GM12878 (cell line): ENCODE measurements around the gene SYMPK. TPM values are rescaled to one million over a fixed set of nuclear protein-coding genes. Genes with fewer than 3 reads are reported as not detected.

Experiments used
- ATAC-seq: fragments of 200-7000 bp; cut with Tn5 transposase; 3 replicates; pipeline ENCODE4 v1.9.1; 2020; ENCODE audit warnings: mild to moderate bottlenecking, moderate library complexity
- BruUV-seq: library from RNA; stranded (reverse); fragments of 400-500 nt; replicated peaks from 2 replicates; lab custom pipeline; 2021; lab: Mats Ljungman, UMichigan
- CTCF ChIA-PET: fragments of 300-600 bp; sonication (Branson Sonifier 250); formaldehyde crosslinking; extraction: SDS; loops from one replicate; lab custom pipeline; 2021; ENCODE audit warnings: inconsistent platforms; lab: Yijun Ruan, JAX
- POLR2A ChIA-PET: fragments of 350-600 bp; formaldehyde crosslinking; extraction: SDS; loops from one replicate; lab custom pipeline; 2021; ENCODE audit warnings: inconsistent platforms; lab: Charles Lee
- RAD21 ChIA-PET: fragments of 300-600 bp; sonication (Branson Sonifier 250); formaldehyde crosslinking; loops from one replicate; lab custom pipeline; 2023; ENCODE audit warnings: antibody characterized with exemption; ENCODE audit not compliant: unreplicated experiment; lab: Charles Lee
- SMC1A ChIA-PET: fragments of 300-600 bp; sonication (Branson Sonifier 250); formaldehyde crosslinking; loops from one replicate; lab custom pipeline; 2023; ENCODE audit not compliant: unreplicated experiment, uncharacterized antibody; lab: Charles Lee
- DNase-seq: peaks from one replicate; pipeline ENCODE4 v3.0.0-alpha.2; 2011; ENCODE audit warnings: low read depth, low spot score
- FAIRE-seq: peaks from 3 replicates; lab custom pipeline; 2011; peaks lifted over from hg19 to GRCh38; lab: Jason Lieb, UNC
- H2AFZ ChIP-seq: 2 replicates; pipeline ENCODE4 v1.6.0; 2011; ENCODE audit warnings: low read depth, low read length, control low read depth; ENCODE audit not compliant: control insufficient read depth
- H3K27ac ChIP-seq: 2 replicates; pipeline ENCODE4 v1.5.1; 2011; ENCODE audit warnings: control low read depth; ENCODE audit not compliant: control insufficient read depth, insufficient read depth
- H3K27me3 ChIP-seq, 2 experiments: replicated peaks in 1 of 2; 2 replicates each; pipeline versions ENCODE4 v1.6.0 to v1.6.1; 2011; ENCODE audit warnings: low read length in 1 of 2; ENCODE audit not compliant: control insufficient read depth in 2 of 2, insufficient read depth in 2 of 2
- H3K36me3 ChIP-seq, 2 experiments: 2 replicates each; pipeline ENCODE4 v1.5.1; 2011; ENCODE audit warnings: low read length in 1 of 2; ENCODE audit not compliant: control insufficient read depth in 2 of 2, insufficient read depth in 2 of 2
- H3K4me1 ChIP-seq: 2 replicates; pipeline ENCODE4 v1.6.1; 2011; ENCODE audit warnings: mild to moderate bottlenecking, low read length, moderate library complexity, mixed read lengths; ENCODE audit not compliant: control insufficient read depth, insufficient read depth
- H3K4me2 ChIP-seq: 2 replicates; pipeline ENCODE4 v1.6.0; 2011; ENCODE audit warnings: control low read depth; ENCODE audit not compliant: control insufficient read depth, insufficient read depth
- H3K4me3 ChIP-seq: fragments of 200-600 bp; sonication (generic); 2 replicates; pipeline ENCODE4 v1.5.1; 2016
- H3K79me2 ChIP-seq: 2 replicates; pipeline ENCODE4 v1.6.0; 2011; ENCODE audit warnings: low read length; ENCODE audit not compliant: control insufficient read depth, insufficient read depth
- H3K9ac ChIP-seq: 2 replicates; pipeline ENCODE4 v1.8.0; 2011; ENCODE audit warnings: low read length, control low read depth, mixed read lengths; ENCODE audit not compliant: control insufficient read depth, insufficient read depth
- H3K9me3 ChIP-seq: replicated peaks from 3 replicates; pipeline ENCODE4 v1.5.1; 2011; ENCODE audit warnings: mild to moderate bottlenecking, low read length; ENCODE audit not compliant: control insufficient read depth, insufficient read depth
- H4K20me1 ChIP-seq: 2 replicates; pipeline ENCODE4 v1.6.0; 2011; ENCODE audit not compliant: control insufficient read depth, insufficient read depth
- ATF2 ChIP-seq: IDR thresholded peaks from 2 replicates; pipeline ENCODE4 v1.6.1; 2012; ENCODE audit warnings: low read length, inconsistent platforms
- ATF7 ChIP-seq: fragments of 450-650 bp; IDR thresholded peaks from 2 replicates; pipeline ENCODE4 v1.6.1; 2016; ENCODE audit warnings: low read depth, mild to moderate bottlenecking
- BMI1 ChIP-seq: fragments of 450-650 bp; IDR thresholded peaks from 2 replicates; pipeline ENCODE4 v1.6.1; 2016; ENCODE audit warnings: mild to moderate bottlenecking, moderate library complexity, borderline replicate concordance
- CEBPB ChIP-seq, 2 experiments: fragments of 150-350 bp in 1 of 2; IDR thresholded peaks; 2 replicates each; pipeline ENCODE4 v1.6.1; 2012 to 2014; ENCODE audit warnings: low read depth in 2 of 2, low read length in 2 of 2, borderline replicate concordance in 1 of 2, inconsistent platforms in 1 of 2
- ETV6 ChIP-seq, 2 experiments: fragments of 450-650 bp in 1 of 2; IDR thresholded peaks in 1 of 2; conservative IDR thresholded peaks in 1 of 2; 2 replicates each; pipeline ENCODE4 v1.6.1; 2014; ENCODE audit warnings: antibody characterized with exemption in 1 of 2, borderline replicate concordance in 1 of 2, low read depth in 1 of 2, mild to moderate bottlenecking in 1 of 2, moderate library complexity in 1 of 2
- GABPA ChIP-seq: IDR thresholded peaks from 2 replicates; pipeline ENCODE4 v1.6.1; 2014; ENCODE audit warnings: antibody characterized with exemption, low read depth, mild to moderate bottlenecking, inconsistent platforms
- IKZF1 ChIP-seq: fragments of 450-650 bp; conservative IDR thresholded peaks from 2 replicates; pipeline ENCODE4 v1.6.1; 2017; ENCODE audit warnings: antibody characterized with exemption, mild to moderate bottlenecking
- IKZF2 ChIP-seq, 2 experiments: fragments of 450-650 bp; IDR thresholded peaks; 2 replicates each; pipeline ENCODE4 v1.6.1; 2017; ENCODE audit warnings: mild to moderate bottlenecking in 2 of 2, moderate library complexity in 2 of 2
- JUNB ChIP-seq: IDR thresholded peaks from 2 replicates; pipeline ENCODE4 v1.6.1; 2016; ENCODE audit warnings: antibody characterized with exemption, mild to moderate bottlenecking
- MXI1 ChIP-seq: fragments of 150-350 bp; IDR thresholded peaks from 2 replicates; pipeline ENCODE4 v1.6.1; 2011; ENCODE audit warnings: low read depth, mild to moderate bottlenecking, inconsistent platforms, low read length, improper control_type of control experiment
- MYC ChIP-seq: IDR thresholded peaks from 2 replicates; pipeline ENCODE4 v1.6.1; 2011; ENCODE audit warnings: mild to moderate bottlenecking, low read length, moderate library complexity, inconsistent platforms; ENCODE audit not compliant: insufficient read depth, insufficient replicate concordance, insufficient read length, severe bottlenecking
- NBN ChIP-seq: fragments of 450-650 bp; IDR thresholded peaks from 2 replicates; pipeline ENCODE4 v1.6.1; 2016
- NR2C1 ChIP-seq: fragments of 450-650 bp; IDR thresholded peaks from 2 replicates; pipeline ENCODE4 v1.6.1; 2017; ENCODE audit warnings: antibody characterized with exemption, mild to moderate bottlenecking, moderate library complexity
- PAX5 ChIP-seq: IDR thresholded peaks from 2 replicates; pipeline ENCODE4 v1.6.1; 2011; ENCODE audit warnings: low read depth, low read length, borderline replicate concordance
- POLR2A ChIP-seq: IDR thresholded peaks from 2 replicates; pipeline ENCODE4 v1.6.1; 2011; ENCODE audit warnings: low read depth, mild to moderate bottlenecking, low read length
- POU2F2 ChIP-seq: IDR thresholded peaks from 3 replicates; pipeline ENCODE4 v1.6.1; 2011; ENCODE audit warnings: low read depth, mild to moderate bottlenecking, low read length, borderline replicate concordance
- RELA ChIP-seq: fragments of 450-650 bp; IDR thresholded peaks from 2 replicates; pipeline ENCODE4 v1.8.0; 2014; ENCODE audit warnings: borderline replicate concordance; ENCODE audit not compliant: partially characterized antibody
- SIN3A ChIP-seq: IDR thresholded peaks from 2 replicates; pipeline ENCODE4 v1.6.1; 2012; ENCODE audit warnings: low read depth, low read length, improper control_type of control experiment
- SUPT20H ChIP-seq: IDR thresholded peaks from 2 replicates; pipeline ENCODE4 v1.6.1; 2011; ENCODE audit warnings: low read depth, mild to moderate bottlenecking, low read length, moderate library complexity, borderline replicate concordance; ENCODE audit not compliant: control insufficient read depth
- TCF7 ChIP-seq: IDR thresholded peaks from 2 replicates; pipeline ENCODE4 v1.6.1; 2014; ENCODE audit warnings: antibody characterized with exemption, borderline replicate concordance
- ZBED1 ChIP-seq: IDR thresholded peaks from 2 replicates; pipeline ENCODE4 v1.6.1; 2016; ENCODE audit warnings: borderline replicate concordance
- ZNF384 ChIP-seq: IDR thresholded peaks from 2 replicates; pipeline ENCODE4 v1.6.1; 2012; ENCODE audit warnings: low read depth, mild to moderate bottlenecking, low read length, improper control_type of control experiment, borderline replicate concordance
- WGBS: methylation state at CpG from one replicate; pipeline ENCODE4 v1.1.6; 2016; ENCODE audit warnings: low lambda C conversion rate; ENCODE audit not compliant: insufficient replicate concordance, insufficient coverage; ENCODE audit errors: missing lambda C conversion rate; 5-methylcytosine and 5-hydroxymethylcytosine counted together
- in situ Hi-C: fragments of 300-500 bp; cut with MboI; formaldehyde crosslinking; loops from 9 replicates; pipeline ENCODE4 v1.14.3; 2018; ENCODE audit warnings: mixed read lengths
- intact Hi-C: fragments of 100-400 bp; cut with micrococcal nuclease; formaldehyde crosslinking; loops from one replicate; pipeline ENCODE4 v1.14.2; 2022; ENCODE audit not compliant: unreplicated experiment
- polyA plus RNA-seq, 11 experiments: library from polyadenylated mRNA; depleted of rRNA in 4 of 11; unstranded in 6 of 11; stranded (reverse) in 5 of 11; fragments of >200 nt; fragmentation: Nextera tagmentation in 4 of 11; fragmentation: Illumina TruSeq in 1 of 11; extraction: Ambion mirVana in 4 of 11; extraction: Trizol in 1 of 11; gene quantifications; 1 replicate in 1 of 11; 2 replicates in 10 of 11; pipeline versions ENCODE4 v1.2.1 to v1.2.3, GENCODE V29; 2011 to 2016; ENCODE audit warnings: inconsistent platforms in 2 of 11, missing spikeins in 2 of 11, low read depth in 1 of 11
- total RNA-seq, 4 experiments: library from RNA; depleted of rRNA in 3 of 4; stranded (reverse); fragments of >200 nt in 3 of 4; fragmentation: Illumina TruSeq in 1 of 4; extraction: Trizol in 1 of 4; gene quantifications; 2 replicates each; pipeline versions ENCODE4 v1.2.1 to v1.2.3, GENCODE V29; 2013 to 2021
- TF ChIP-seq, protein P1 (sequence below): fragments of 450-650 bp; IDR thresholded peaks from 2 replicates; pipeline ENCODE4 v1.6.1; 2016; ENCODE audit warnings: mild to moderate bottlenecking

Gene SYMPK
- total and polyA plus RNA-seq, 10 of the 15 experiments (the other 5 are each of a cell fraction or from before 2014, with no cell fraction given) = 0.49 to 109 (median 42.5) TPM

DNA sequence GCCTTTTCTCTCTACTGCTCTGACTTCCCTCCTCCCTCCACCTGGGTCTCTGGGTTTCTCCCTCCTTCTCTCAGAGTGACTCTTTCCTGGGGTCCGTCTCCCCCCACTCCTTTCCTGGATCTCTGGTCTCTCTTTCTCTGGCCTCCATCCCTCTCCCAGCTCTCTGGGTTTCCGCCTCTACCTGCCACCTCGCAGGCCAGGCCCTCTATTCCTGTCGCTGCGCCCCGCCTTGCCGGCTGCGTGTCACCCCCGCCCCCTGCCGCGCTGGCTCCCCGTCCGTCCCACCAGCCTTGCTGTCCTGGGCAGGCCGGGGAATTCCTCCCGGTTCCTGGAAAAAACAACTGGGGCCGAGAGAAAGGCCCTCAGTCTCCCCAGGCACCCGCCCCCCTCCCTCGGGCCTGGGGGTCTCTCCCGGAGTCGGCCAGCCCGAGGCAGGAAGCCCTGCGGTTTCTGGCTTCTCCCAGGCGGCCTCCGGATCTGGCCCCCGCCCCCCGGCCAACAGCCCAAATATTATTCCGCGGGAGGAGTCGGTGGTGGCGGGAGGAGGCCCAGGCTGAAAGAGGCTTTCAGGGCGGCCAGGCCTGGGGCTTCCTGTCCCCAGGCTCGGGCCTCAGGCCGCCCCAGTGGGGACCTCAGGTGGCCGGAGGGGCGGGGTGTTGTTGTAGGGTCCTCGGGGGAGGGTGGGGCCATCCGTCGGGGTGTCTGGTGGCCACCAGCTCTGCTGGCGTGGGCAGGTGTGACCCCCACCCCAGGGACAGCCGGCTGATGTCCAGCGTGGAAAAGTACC is 13.7 kb upstream of the SYMPK start:
- no peak for FAIRE-seq
- in situ Hi-C loops (no loop called here), intact Hi-C loops (no loop called here)
- POLR2A ChIA-PET = interaction anchor here (0.7 to 1.5 kb wide), 5 partner anchors 9 to 1031 kb away, joined by 3 to 4 read pairs (median 3); partner anchors contain the start of genes FOXA3, IRF2BP1 and SYMPK
- peaks cover 14% of the 10 kb centered on the region for H3K4me1 ChIP-seq
- H3K27ac ChIP-seq = peak overlapping the region; percentile 17; the same call in 1 of the 2 replicates
- no peaks in the 10 kb centered on the region for H3K9me3 ChIP-seq
- no peaks in the 10 kb centered on the region for H3K36me3 ChIP-seq
- no peak for DNase-seq
- RAD21 ChIA-PET = interaction anchor here (1.2 kb wide), 1 partner anchor 12 kb away, joined by 4 read pairs; the partner anchor contains the start of gene FOXA3
- peak overlapping the region; percentile 86 for H2AFZ ChIP-seq
- H4K20me1 ChIP-seq = no peaks in the 10 kb centered on the region
- BruUV-seq = no TSS peak
- SMC1A ChIA-PET = interaction anchor here (1.2 kb wide), 1 partner anchor 12 kb away, joined by 4 read pairs; no protein-coding TSS in a partner anchor
- ATAC-seq = peak; percentile 73
- peak overlapping the region; percentile 48 for H3K4me3 ChIP-seq
- CTCF ChIA-PET = interaction anchor here (1.1 to 1.2 kb wide), 2 partner anchors 12 to 13 kb away, joined by 3 read pairs; partner anchors contain the start of gene FOXA3
- H3K27me3 ChIP-seq = no peaks in the 10 kb centered on the region
- H3K79me2 ChIP-seq = no peaks in the 10 kb centered on the region
- peak overlapping the region; percentile 69 for H3K9ac ChIP-seq
- WGBS = 9% methylated on average over 39 of the region's 41 CpGs
- peak overlapping the region; percentile 81 for H3K4me2 ChIP-seq
- no peak for TF ChIP-seq NR2C1
- no peak for TF ChIP-seq MYC
- TF ChIP-seq ATF7 = peak; percentile 0; the same call in 1 of the 2 replicates
- peak; percentile 75 for TF ChIP-seq IKZF1
- no peak for TF ChIP-seq ATF2
- TF ChIP-seq MXI1 = no peak
- no peak for TF ChIP-seq ZNF384
- no peak for TF ChIP-seq CEBPB (IDR thresholded peaks at IDR 0.05; ENCODE audit: borderline replicate concordance in 1 of 2, low read depth in 2 of 2, low read length in 2 of 2)
- no peak for TF ChIP-seq SIN3A
- TF ChIP-seq RELA = no peak
- TF ChIP-seq GABPA = no peak
- TF ChIP-seq, protein P1, sequence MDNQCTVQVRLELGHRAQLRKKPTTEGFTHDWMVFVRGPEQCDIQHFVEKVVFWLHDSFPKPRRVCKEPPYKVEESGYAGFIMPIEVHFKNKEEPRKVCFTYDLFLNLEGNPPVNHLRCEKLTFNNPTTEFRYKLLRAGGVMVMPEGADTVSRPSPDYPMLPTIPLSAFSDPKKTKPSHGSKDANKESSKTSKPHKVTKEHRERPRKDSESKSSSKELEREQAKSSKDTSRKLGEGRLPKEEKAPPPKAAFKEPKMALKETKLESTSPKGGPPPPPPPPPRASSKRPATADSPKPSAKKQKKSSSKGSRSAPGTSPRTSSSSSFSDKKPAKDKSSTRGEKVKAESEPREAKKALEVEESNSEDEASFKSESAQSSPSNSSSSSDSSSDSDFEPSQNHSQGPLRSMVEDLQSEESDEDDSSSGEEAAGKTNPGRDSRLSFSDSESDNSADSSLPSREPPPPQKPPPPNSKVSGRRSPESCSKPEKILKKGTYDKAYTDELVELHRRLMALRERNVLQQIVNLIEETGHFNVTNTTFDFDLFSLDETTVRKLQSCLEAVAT = peak; percentile 80
- TF ChIP-seq JUNB = no peak
- peak; percentile 78; the same call in 1 of the 2 replicates for TF ChIP-seq NBN
- TF ChIP-seq ZBED1 = no peak
- TF ChIP-seq ETV6 (conservative IDR thresholded peaks at IDR 0.05 in 1 of 2, IDR thresholded peaks at IDR 0.05 in 1 of 2; ENCODE audit: borderline replicate concordance in 1 of 2, low read depth in 1 of 2) = no peak
- no peak for TF ChIP-seq SUPT20H
- no peak for TF ChIP-seq PAX5
- TF ChIP-seq POLR2A = peak; percentile 60
- no peak for TF ChIP-seq TCF7
- TF ChIP-seq IKZF2 (IDR thresholded peaks at IDR 0.05) = peak; percentile 57 to 61
- no peak for TF ChIP-seq BMI1
- TF ChIP-seq POU2F2 = no peak
